NCI-H2196 (cell line): ENCODE measurements around the gene CCNL1.
"Not testable (repeated sequence)": the region's sequence is repeated elsewhere in the genome, so short reads cannot be mapped to it uniquely, and the experiment has no call there.

Experiments used
- DNase-seq: peaks from one replicate; lab custom pipeline; 2025; ENCODE audit not compliant: unreplicated experiment; lab: John Stamatoyannopoulos, UW

The CCNL1 gene

GRCh38 chr3:157172746-157173145 lies 12.8 kb upstream of the CCNL1 start:
- DNase-seq, result no peak

- no peak for DNase-seq
These were observed 10.9 kb upstream of the CCNL1 start for GRCh38 chr3:157170861-157171260.

- no peak for DNase-seq
These were observed 7.6 kb upstream of the CCNL1 start for GRCh38 chr3:157167371-157168042.

GRCh38 chr3:157166561-157166960 lies 6.6 kb upstream of the CCNL1 start:
- peak; percentile 73 for DNase-seq

- no peak for DNase-seq
These were observed 6.2 kb upstream of the CCNL1 start for GRCh38 chr3:157166115-157166514.

GRCh38 chr3:157163217-157163953 lies 3.4 kb upstream of the CCNL1 start:
- DNase-seq, result no peak

GRCh38 chr3:157162620-157163019 lies 2.7 kb upstream of the CCNL1 start:
- not testable (repeated sequence) for DNase-seq

GRCh38 chr3:157160658-157161424 lies 894 bp upstream of the CCNL1 start:
- peak; percentile 87 for DNase-seq

- DNase-seq, result peak; percentile 90
These were observed 748 bp downstream of the CCNL1 start for GRCh38 chr3:157159037-157159761.

GRCh38 chr3:157157836-157158235 lies 2.1 kb downstream of the CCNL1 start:
- no peak for DNase-seq

- peak; percentile 55 for DNase-seq
These were observed 2.9 kb downstream of the CCNL1 start for GRCh38 chr3:157156837-157157635.

GRCh38 chr3:157155591-157155990 lies 4.4 kb downstream of the CCNL1 start:
- no peak for DNase-seq

GRCh38 chr3:157154563-157155330 lies 5.2 kb downstream of the CCNL1 start:
- no peak for DNase-seq

GRCh38 chr3:157152930-157153329 lies 7.0 kb downstream of the CCNL1 start:
- no peak for DNase-seq

GRCh38 chr3:157152438-157152837 lies 7.5 kb downstream of the CCNL1 start:
- no peak for DNase-seq

GRCh38 chr3:157151627-157152026 lies 8.3 kb downstream of the CCNL1 start:
- DNase-seq, result no peak

GRCh38 chr3:157151151-157151550 lies 8.8 kb downstream of the CCNL1 start:
- DNase-seq, result no peak

- no peak for DNase-seq
These were observed 10.7 kb downstream of the CCNL1 start for GRCh38 chr3:157149136-157149696.

GRCh38 chr3:157148196-157148889 lies 11.6 kb downstream of the CCNL1 start:
- no peak for DNase-seq
